DND-41 (cell line): ENCODE data around the gene TMX4.

ENCODE experiments used
- ATAC-seq: fragments of 200-7000 bp; cut with Tn5 transposase; 3 replicates; pipeline ENCODE4 v1.9.1; 2021; ENCODE audit warnings: low read depth; ENCODE audit not compliant: insufficient read depth
- DNase-seq: peaks from one replicate; pipeline ENCODE4 v3.0.0-alpha.2; 2020
- H2AFZ ChIP-seq: 2 replicates; pipeline ENCODE4 v1.6.0; 2012; ENCODE audit warnings: low read depth, low read length
- H3K27ac ChIP-seq: 2 replicates; pipeline ENCODE4 v1.5.1; 2012; ENCODE audit warnings: low read length, inconsistent platforms
- H3K27me3 ChIP-seq: fragments of 200-600 bp; sonication (generic); 2 replicates; pipeline ENCODE4 v1.6.0; 2012; ENCODE audit warnings: low read length, mild to moderate bottlenecking, inconsistent platforms; ENCODE audit not compliant: insufficient read depth, poor library complexity
- H3K36me3 ChIP-seq: 2 replicates; pipeline ENCODE4 v1.5.1; 2012; ENCODE audit warnings: low read length, inconsistent platforms; ENCODE audit not compliant: insufficient read depth
- H3K4me1 ChIP-seq: 2 replicates; pipeline ENCODE4 v1.5.1; 2012; ENCODE audit warnings: mild to moderate bottlenecking, low read length; ENCODE audit not compliant: insufficient read depth
- H3K4me2 ChIP-seq: 2 replicates; pipeline ENCODE4 v1.6.0; 2012; ENCODE audit warnings: mild to moderate bottlenecking, moderate library complexity, low read length, inconsistent platforms; ENCODE audit not compliant: insufficient read depth
- H3K4me3 ChIP-seq, 2 experiments: fragments of 200-600 bp in 1 of 2; shearing (Covaris generic) in 1 of 2; 2 replicates each; pipeline ENCODE4 v1.5.1; 2012 to 2016; ENCODE audit warnings: inconsistent platforms in 2 of 2, low read length in 2 of 2, mild to moderate bottlenecking in 2 of 2, low read depth in 1 of 2, moderate library complexity in 1 of 2
- H3K79me2 ChIP-seq: 2 replicates; pipeline ENCODE4 v1.6.0; 2012; ENCODE audit warnings: low read length, inconsistent platforms; ENCODE audit not compliant: insufficient read depth
- H3K9ac ChIP-seq: 2 replicates; pipeline ENCODE4 v1.6.0; 2012; ENCODE audit warnings: low read depth, mild to moderate bottlenecking, inconsistent platforms, low read length, moderate library complexity
- H3K9me3 ChIP-seq: 2 replicates; pipeline ENCODE4 v1.5.1; 2012; ENCODE audit warnings: low read length, moderate library complexity, mild to moderate bottlenecking, inconsistent platforms; ENCODE audit not compliant: insufficient read depth, severe bottlenecking
- H4K20me1 ChIP-seq: 2 replicates; pipeline ENCODE4 v1.6.0; 2012; ENCODE audit warnings: low read length; ENCODE audit not compliant: insufficient read depth
- CTCF ChIP-seq: IDR thresholded peaks from 2 replicates; pipeline ENCODE4 v1.5.1; 2012; ENCODE audit warnings: borderline replicate concordance, low read length, moderate library complexity, mild to moderate bottlenecking; ENCODE audit not compliant: poor library complexity, severe bottlenecking; ENCODE audit errors: extremely low read depth
- EZH2 ChIP-seq: IDR thresholded peaks from 3 replicates; pipeline ENCODE4 v1.6.1; 2012; ENCODE audit warnings: borderline replicate concordance, low read depth, mild to moderate bottlenecking, moderate library complexity, low read length, inconsistent platforms; ENCODE audit not compliant: severe bottlenecking

TMX4 gene

DNA sequence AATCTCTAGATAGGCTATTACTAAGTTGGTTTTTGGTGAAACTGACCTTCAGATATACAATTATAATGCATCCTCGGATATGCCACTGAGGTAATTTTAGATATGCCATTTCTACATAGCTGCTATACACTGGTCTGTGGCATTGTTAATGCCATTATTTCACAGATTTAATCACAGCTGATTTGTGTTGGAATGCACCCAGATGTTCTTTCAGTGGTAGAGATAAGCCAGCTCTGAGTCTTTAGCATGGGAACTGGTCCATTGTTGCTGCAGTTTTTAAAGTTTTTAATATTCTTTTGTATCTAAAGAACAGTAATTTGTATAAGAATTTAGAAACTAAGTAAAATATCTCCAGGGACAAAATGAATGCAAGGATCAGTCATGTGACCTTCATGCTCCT, 6.8 kb downstream of the TMX4 start:
- ATAC-seq (no peak), DNase-seq (no peak)
- Histone ChIP-seq H3K9ac (no peak overlapping the region), H3K27me3 (no peaks in the 10 kb centered on the region), H4K20me1 (no peaks in the 10 kb centered on the region; the same call in 1 of the 2 replicates), H3K79me2 (peaks cover 2% of the 10 kb centered on the region; the same call in 1 of the 2 replicates), H2AFZ (no peak overlapping the region), H3K4me2 (no peak overlapping the region), H3K27ac (no peak overlapping the region), H3K36me3 (no peaks in the 10 kb centered on the region), H3K4me1 (peaks cover 5% of the 10 kb centered on the region; the same call in 1 of the 2 replicates), H3K4me3 (no peak overlapping the region), H3K9me3 (no peaks in the 10 kb centered on the region)
- no peak for TF ChIP-seq EZH2

DNA sequence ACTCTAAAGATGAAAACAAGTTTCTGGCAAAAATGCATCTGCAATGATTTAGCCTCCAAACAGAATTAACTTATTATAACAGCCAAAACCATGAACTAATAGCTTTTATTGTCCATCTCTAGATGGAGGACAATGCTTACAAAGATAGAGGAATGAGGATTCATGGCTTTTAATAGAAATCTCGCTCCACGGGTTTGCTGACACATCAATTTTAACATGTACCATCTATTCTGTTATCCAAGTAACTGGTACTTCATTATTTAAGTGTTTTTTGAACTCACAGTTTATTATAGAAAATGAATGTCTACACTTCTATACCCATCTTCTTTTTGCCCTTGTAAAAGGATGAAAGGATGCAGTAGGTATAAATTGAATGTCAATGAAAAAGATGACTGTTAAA, 10.8 kb downstream of the TMX4 start:
- no peaks in the 10 kb centered on the region for H4K20me1 ChIP-seq

GRCh38 chr20:8007490-8007889, 12.1 kb downstream of the TMX4 start:
- Histone ChIP-seq H3K4me2 (no peak overlapping the region), H3K4me3 (no peak overlapping the region), H3K9ac (no peak overlapping the region), H4K20me1 (no peaks in the 10 kb centered on the region), H3K27ac (no peak overlapping the region), H3K9me3 (no peaks in the 10 kb centered on the region), H2AFZ (no peak overlapping the region), H3K79me2 (no peaks in the 10 kb centered on the region; the same call in 1 of the 2 replicates), H3K4me1 (no peaks in the 10 kb centered on the region), H3K36me3 (no peaks in the 10 kb centered on the region), H3K27me3 (no peaks in the 10 kb centered on the region)
- DNase-seq (no peak), ATAC-seq (no peak)
- TF ChIP-seq CTCF (no peak), EZH2 (no peak)

More for the DNA sequence above, 10.8 kb downstream of the TMX4 start:
- H3K27ac ChIP-seq = no peak overlapping the region
- no peaks in the 10 kb centered on the region for H3K4me1 ChIP-seq
- no peak overlapping the region for H2AFZ ChIP-seq
- TF ChIP-seq EZH2 (no peak), CTCF (no peak)
- H3K9ac ChIP-seq = no peak overlapping the region
- H3K79me2 ChIP-seq = no peaks in the 10 kb centered on the region; the same call in 1 of the 2 replicates
- H3K9me3 ChIP-seq = no peaks in the 10 kb centered on the region
- DNase-seq (no peak), ATAC-seq (no peak)
- H3K27me3 ChIP-seq = no peaks in the 10 kb centered on the region
- no peak overlapping the region for H3K4me2 ChIP-seq
- no peaks in the 10 kb centered on the region for H3K36me3 ChIP-seq
- H3K4me3 ChIP-seq = no peak overlapping the region

DNA sequence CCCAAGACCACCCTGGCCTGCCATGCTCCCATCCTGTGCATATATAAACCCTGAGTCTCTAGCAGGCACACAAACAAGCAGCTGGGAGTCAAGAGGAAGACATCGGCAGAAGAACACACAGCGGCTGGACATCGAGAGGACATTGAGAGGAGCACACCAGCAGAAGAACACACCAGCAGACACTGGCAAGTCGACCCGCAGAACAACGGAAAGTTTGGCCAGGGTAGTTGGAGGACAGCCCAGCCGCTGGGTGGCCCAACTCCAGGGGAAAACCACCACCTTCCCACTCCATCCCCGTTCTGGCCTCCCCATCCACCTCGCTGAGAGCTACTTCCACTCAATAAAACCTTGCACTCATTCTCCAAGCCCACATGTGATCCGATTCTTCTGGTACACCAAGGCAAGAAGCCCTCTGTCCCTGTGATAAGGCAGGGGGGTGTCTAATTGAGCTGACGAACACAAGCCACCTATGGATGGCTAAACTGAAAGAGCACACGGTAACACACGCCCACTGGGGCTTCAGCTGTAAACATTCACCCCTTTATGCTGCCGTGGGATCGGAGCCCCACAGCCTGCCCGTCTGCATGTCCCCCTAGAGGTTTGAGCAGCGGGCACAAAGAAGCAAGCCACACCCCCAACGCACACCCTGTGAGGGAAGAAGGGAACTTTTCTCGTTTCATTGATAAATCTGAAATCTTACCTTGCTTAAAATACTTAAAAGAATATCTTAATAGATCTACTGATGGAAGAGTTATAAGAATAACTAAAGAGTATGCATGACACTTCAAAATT, 13.8 kb downstream of the TMX4 start:
- Histone ChIP-seq H3K9me3 (no peaks in the 10 kb centered on the region), H3K79me2 (no peaks in the 10 kb centered on the region), H3K4me3 (no peak overlapping the region), H3K4me1 (no peaks in the 10 kb centered on the region), H3K4me2 (no peak overlapping the region), H3K36me3 (peaks cover 5% of the 10 kb centered on the region; the same call in 1 of the 2 replicates), H4K20me1 (no peaks in the 10 kb centered on the region), H3K9ac (no peak overlapping the region), H3K27me3 (no peaks in the 10 kb centered on the region), H3K27ac (no peak overlapping the region), H2AFZ (no peak overlapping the region)
- DNase-seq (no peak), ATAC-seq (no peak)
- TF ChIP-seq CTCF (no peak), EZH2 (no peak)
